ENCODE results near the gene ST8SIA6.
"Not testable (repeated sequence)": the region's sequence is repeated elsewhere in the genome, so short reads cannot be mapped to it uniquely, and the experiment has no call there.

ST8SIA6 gene

GRCh38 chr10:17330501-17330900 is 123.9 kb downstream of the ST8SIA6 start:
- Histone ChIP-seq H3K27ac (ENCODE audit: low read length) (no peak overlapping the region), H3K9me2 (replicated peaks; ENCODE audit: insufficient read depth, low read length) (no peaks in the 10 kb centered on the region), H3F3A (ENCODE audit: insufficient read depth, low read length) (no peaks in the 10 kb centered on the region), H4K20me1 (ENCODE audit: insufficient read depth, low read length) (no peaks in the 10 kb centered on the region), H3K79me2 (ENCODE audit: low read length) (no peaks in the 10 kb centered on the region), H3K36me3 (replicated peaks; ENCODE audit: insufficient read depth, low read length) (no peaks in the 10 kb centered on the region), H3K9ac (ENCODE audit: low read length) (no peak overlapping the region), H3K4me1 (ENCODE audit: low read length) (no peaks in the 10 kb centered on the region), H3K4me2 (ENCODE audit: low read depth, low read length) (no peak overlapping the region), H2AFZ (ENCODE audit: low read length) (no peak overlapping the region), H3K27me3 (replicated peaks; ENCODE audit: insufficient read depth, low read length) (no peaks in the 10 kb centered on the region), H3K4me3 (ENCODE audit: low read length) (no peak overlapping the region), H3K9me3 (replicated peaks; ENCODE audit: insufficient read depth, low read length) (no peaks in the 10 kb centered on the region)
- no peak for DNase-seq
- TF ChIP-seq EZH2 (optimal IDR thresholded peaks at IDR 0.05; ENCODE audit: low read depth, low read length) (no peak), EZH2phosphoT487 (IDR thresholded peaks at IDR 0.05; ENCODE audit: low read length) (no peak)
- TF ChIP-seq, protein P1, sequence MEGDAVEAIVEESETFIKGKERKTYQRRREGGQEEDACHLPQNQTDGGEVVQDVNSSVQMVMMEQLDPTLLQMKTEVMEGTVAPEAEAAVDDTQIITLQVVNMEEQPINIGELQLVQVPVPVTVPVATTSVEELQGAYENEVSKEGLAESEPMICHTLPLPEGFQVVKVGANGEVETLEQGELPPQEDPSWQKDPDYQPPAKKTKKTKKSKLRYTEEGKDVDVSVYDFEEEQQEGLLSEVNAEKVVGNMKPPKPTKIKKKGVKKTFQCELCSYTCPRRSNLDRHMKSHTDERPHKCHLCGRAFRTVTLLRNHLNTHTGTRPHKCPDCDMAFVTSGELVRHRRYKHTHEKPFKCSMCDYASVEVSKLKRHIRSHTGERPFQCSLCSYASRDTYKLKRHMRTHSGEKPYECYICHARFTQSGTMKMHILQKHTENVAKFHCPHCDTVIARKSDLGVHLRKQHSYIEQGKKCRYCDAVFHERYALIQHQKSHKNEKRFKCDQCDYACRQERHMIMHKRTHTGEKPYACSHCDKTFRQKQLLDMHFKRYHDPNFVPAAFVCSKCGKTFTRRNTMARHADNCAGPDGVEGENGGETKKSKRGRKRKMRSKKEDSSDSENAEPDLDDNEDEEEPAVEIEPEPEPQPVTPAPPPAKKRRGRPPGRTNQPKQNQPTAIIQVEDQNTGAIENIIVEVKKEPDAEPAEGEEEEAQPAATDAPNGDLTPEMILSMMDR (IDR thresholded peaks at IDR 0.05; ENCODE audit: low read length) = no peak

DNA sequence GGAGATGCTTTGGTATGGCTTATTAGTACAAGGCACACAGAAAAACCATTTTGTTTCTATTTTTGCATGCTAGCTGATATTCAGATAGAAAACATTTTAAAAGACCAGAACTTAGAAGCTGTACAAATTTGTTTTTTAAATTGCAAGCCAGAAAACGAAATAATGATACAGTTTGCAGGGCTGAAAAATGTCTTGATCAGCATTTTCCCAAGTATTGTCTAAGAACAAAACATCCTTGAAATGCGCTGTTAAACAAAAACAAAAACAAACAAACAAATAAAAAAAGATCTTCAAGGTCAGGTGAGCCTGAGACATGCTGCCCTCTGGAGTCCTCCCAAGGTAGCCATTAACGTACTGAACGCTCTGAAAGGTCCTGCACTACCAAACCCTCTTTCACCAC is 128.0 kb downstream of the ST8SIA6 start:
- no peaks in the 10 kb centered on the region for H3F3A ChIP-seq (ENCODE audit: insufficient read depth, low read length)
- no peaks in the 10 kb centered on the region for H3K27me3 ChIP-seq (replicated peaks; ENCODE audit: insufficient read depth, low read length)
- no peak overlapping the region for H2AFZ ChIP-seq (ENCODE audit: low read length)
- no peak for DNase-seq
- H3K27ac ChIP-seq (ENCODE audit: low read length) = no peak overlapping the region
- no peak overlapping the region for H3K4me3 ChIP-seq (ENCODE audit: low read length)
- H3K9me3 ChIP-seq (replicated peaks; ENCODE audit: insufficient read depth, low read length) = no peaks in the 10 kb centered on the region
- H3K9me2 ChIP-seq (replicated peaks; ENCODE audit: insufficient read depth, low read length) = no peaks in the 10 kb centered on the region
- no peak overlapping the region for H3K4me2 ChIP-seq (ENCODE audit: low read depth, low read length)
- H3K9ac ChIP-seq (ENCODE audit: low read length) = no peak overlapping the region
- H3K36me3 ChIP-seq (replicated peaks; ENCODE audit: insufficient read depth, low read length) = no peaks in the 10 kb centered on the region
- H4K20me1 ChIP-seq (ENCODE audit: insufficient read depth, low read length) = no peaks in the 10 kb centered on the region
- TF ChIP-seq, protein P1 (IDR thresholded peaks at IDR 0.05; ENCODE audit: low read length) = no peak
- no peak for TF ChIP-seq EZH2phosphoT487 (IDR thresholded peaks at IDR 0.05; ENCODE audit: low read length)
- no peak for TF ChIP-seq EZH2 (optimal IDR thresholded peaks at IDR 0.05; ENCODE audit: low read depth, low read length)
- H3K4me1 ChIP-seq (ENCODE audit: low read length) = no peaks in the 10 kb centered on the region
- no peaks in the 10 kb centered on the region for H3K79me2 ChIP-seq (ENCODE audit: low read length)

DNA sequence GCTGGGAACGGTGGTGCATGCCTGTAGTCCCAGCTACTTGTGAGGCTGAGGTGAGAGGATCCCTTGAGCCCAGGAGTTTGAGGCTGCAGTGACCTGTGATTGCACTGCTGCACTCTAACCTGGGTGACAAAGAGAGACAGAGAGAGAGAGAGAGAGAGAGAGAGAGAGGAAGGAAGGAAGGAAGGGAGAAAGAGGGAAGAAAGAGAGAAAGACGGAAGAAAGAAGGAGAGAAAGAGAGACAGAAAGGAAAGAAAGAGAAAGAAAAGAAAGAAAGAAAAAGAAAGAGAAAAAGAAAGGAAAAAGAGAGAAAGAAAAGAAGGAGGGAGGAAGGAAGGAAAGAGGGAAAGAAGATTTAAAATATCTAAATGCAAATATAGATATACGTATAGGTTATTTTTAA is 132.4 kb downstream of the ST8SIA6 start:
- not testable (repeated sequence) for H3K4me3 ChIP-seq (ENCODE audit: low read length); H3K9me3 ChIP-seq (replicated peaks; ENCODE audit: insufficient read depth, low read length); H3K4me2 ChIP-seq (ENCODE audit: low read depth, low read length); H3K4me1 ChIP-seq (ENCODE audit: low read length); H3K27me3 ChIP-seq (replicated peaks; ENCODE audit: insufficient read depth, low read length); DNase-seq; H3K36me3 ChIP-seq (replicated peaks; ENCODE audit: insufficient read depth, low read length); H3F3A ChIP-seq (ENCODE audit: insufficient read depth, low read length); H2AFZ ChIP-seq (ENCODE audit: low read length); H4K20me1 ChIP-seq (ENCODE audit: insufficient read depth, low read length); H3K79me2 ChIP-seq (ENCODE audit: low read length); H3K9me2 ChIP-seq (replicated peaks; ENCODE audit: insufficient read depth, low read length); H3K9ac ChIP-seq (ENCODE audit: low read length); H3K27ac ChIP-seq (ENCODE audit: low read length)

DNA sequence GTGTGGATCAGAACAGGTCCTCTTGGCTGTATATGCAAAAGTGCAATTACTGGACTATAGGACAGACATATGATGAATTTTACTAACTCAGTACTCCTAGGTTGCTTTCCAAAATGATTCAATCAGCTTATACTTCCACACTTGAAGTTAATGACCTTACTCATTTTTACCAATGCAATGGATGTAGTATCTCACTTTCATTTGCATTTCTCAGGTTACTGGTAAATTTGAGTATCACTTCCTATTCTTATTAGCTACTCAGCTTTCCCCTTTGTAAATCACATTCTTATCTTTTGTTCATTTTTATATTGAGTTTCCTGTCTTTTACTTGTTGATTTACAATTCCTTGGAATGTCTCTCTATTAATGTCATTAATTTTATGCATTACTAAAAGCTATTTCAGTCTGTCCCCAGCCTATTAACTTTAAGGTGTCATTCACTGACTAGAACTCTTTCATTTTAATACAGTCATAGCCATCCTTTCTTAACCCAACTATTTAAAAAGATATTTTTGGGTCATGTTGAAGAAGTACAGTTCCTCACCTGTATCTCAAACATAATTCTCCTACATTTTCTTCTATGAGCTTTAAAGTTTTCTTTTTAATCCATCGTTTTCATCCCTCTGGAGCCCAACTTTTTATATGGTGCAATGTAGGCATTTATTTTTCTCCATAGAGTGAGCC is 137.8 kb downstream of the ST8SIA6 start:
- no peak overlapping the region for H3K4me3 ChIP-seq (ENCODE audit: low read length)
- no peak overlapping the region for H3K4me2 ChIP-seq (ENCODE audit: low read depth, low read length)
- H3K9ac ChIP-seq (ENCODE audit: low read length) = no peak overlapping the region
- TF ChIP-seq, protein P1 (IDR thresholded peaks at IDR 0.05; ENCODE audit: low read length) = no peak
- TF ChIP-seq EZH2phosphoT487 (IDR thresholded peaks at IDR 0.05; ENCODE audit: low read length) (no peak), EZH2 (optimal IDR thresholded peaks at IDR 0.05; ENCODE audit: low read depth, low read length) (no peak)
- no peaks in the 10 kb centered on the region for H4K20me1 ChIP-seq (ENCODE audit: insufficient read depth, low read length)
- H3K9me3 ChIP-seq (replicated peaks; ENCODE audit: insufficient read depth, low read length) = no peaks in the 10 kb centered on the region
- no peaks in the 10 kb centered on the region for H3K27me3 ChIP-seq (replicated peaks; ENCODE audit: insufficient read depth, low read length)
- H2AFZ ChIP-seq (ENCODE audit: low read length) = no peak overlapping the region
- DNase-seq = peak; percentile 21
- no peaks in the 10 kb centered on the region for H3K4me1 ChIP-seq (ENCODE audit: low read length)
- H3F3A ChIP-seq (ENCODE audit: insufficient read depth, low read length) = no peaks in the 10 kb centered on the region
- no peak overlapping the region for H3K27ac ChIP-seq (ENCODE audit: low read length)
- H3K9me2 ChIP-seq (replicated peaks; ENCODE audit: insufficient read depth, low read length) = no peaks in the 10 kb centered on the region; the same call in 1 of the 2 replicates
- H3K36me3 ChIP-seq (replicated peaks; ENCODE audit: insufficient read depth, low read length) = no peaks in the 10 kb centered on the region
- no peaks in the 10 kb centered on the region for H3K79me2 ChIP-seq (ENCODE audit: low read length)

Measured in MM.1S (cell line).